Adrenal gland (tissue), 5 donors: ENCODE measurements around the gene SLC22A14.

Experiments used
- POLR2A ChIP-seq, 2 donors: fragments of 450-650 bp; IDR thresholded peaks; one replicate each; pipeline ENCODE4 v1.6.1; 2017; ENCODE audit warnings: antibody characterized with exemption in 2 of 2, mild to moderate bottlenecking in 2 of 2, moderate library complexity in 1 of 2
- TF ChIP-seq, protein P1 (sequence below), 6 experiments: fragments of 450-650 bp in 4 of 6; fragments of 200-600 bp in 2 of 6; sonication (generic) in 1 of 6; IDR thresholded peaks; 1 replicate in 5 of 6; 2 replicates in 1 of 6; pipeline versions ENCODE4 v1.5.1 to v1.8.0; 2016 to 2021; ENCODE audit warnings: antibody characterized with exemption in 6 of 6, mild to moderate bottlenecking in 2 of 6, moderate library complexity in 1 of 6
- donor health status: DM: no; HTN: no; CAD: no.

DNA sequence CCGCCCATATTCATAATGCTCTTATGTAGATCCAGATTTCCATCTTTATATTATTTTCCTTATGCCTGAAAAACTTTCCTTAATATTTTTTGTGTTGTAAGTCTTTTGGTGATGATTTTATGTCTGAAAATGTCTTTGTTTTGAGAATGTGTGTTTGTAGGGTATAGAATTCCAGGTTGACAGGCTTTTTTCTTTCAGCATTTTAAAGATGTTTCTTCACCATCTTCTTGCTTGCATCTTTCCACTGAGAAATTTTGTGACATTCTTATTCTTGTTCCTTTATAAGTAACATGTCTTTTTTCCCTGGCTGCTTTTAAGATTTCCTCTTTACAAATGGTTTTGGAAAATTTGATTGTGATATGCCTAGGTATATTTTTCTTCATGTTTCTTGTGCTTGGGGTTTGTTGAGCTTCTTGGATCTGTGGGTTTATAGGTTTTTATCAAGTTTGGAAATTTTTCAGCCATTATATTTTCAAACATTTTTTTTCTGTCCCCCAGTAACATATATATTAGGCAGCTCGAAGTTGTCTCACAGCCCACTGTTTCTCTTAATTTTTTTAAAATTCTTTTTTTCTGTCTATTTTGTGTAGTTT lies 43.6 kb upstream of the SLC22A14 start:
- TF ChIP-seq, protein P1, sequence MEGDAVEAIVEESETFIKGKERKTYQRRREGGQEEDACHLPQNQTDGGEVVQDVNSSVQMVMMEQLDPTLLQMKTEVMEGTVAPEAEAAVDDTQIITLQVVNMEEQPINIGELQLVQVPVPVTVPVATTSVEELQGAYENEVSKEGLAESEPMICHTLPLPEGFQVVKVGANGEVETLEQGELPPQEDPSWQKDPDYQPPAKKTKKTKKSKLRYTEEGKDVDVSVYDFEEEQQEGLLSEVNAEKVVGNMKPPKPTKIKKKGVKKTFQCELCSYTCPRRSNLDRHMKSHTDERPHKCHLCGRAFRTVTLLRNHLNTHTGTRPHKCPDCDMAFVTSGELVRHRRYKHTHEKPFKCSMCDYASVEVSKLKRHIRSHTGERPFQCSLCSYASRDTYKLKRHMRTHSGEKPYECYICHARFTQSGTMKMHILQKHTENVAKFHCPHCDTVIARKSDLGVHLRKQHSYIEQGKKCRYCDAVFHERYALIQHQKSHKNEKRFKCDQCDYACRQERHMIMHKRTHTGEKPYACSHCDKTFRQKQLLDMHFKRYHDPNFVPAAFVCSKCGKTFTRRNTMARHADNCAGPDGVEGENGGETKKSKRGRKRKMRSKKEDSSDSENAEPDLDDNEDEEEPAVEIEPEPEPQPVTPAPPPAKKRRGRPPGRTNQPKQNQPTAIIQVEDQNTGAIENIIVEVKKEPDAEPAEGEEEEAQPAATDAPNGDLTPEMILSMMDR (IDR thresholded peaks at IDR 0.05) = no peak
- no peak for TF ChIP-seq POLR2A (IDR thresholded peaks at IDR 0.05)
